ENCODE measurements around the gene CRIP1. TPM values are rescaled to one million over a fixed set of nuclear protein-coding genes. Genes with fewer than 3 reads are reported as not detected.

Gene CRIP1
- polyA plus RNA-seq, 1 donor (not counting 4 experiments of a cell fraction or from before 2014, with no cell fraction given) = 1.7 TPM

DNA sequence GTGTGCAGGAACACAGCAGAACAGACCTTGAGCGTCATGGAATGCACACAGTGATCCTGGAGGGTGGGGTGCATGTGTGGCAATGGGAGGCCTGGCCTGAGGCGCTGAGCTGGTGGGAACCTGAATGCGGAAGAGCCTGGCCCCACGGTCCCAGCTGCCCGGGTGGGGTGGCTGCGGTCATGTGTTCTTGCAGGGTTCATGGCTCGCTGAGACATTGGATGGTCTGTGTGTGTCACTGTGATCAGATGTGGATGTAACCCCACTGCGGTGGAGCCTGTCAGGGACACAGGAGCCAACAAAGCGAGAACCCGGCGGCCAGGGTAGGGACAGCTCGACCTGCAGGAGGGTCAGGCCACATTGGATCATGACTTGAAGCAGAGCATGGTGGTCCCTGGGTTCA, 43.9 kb upstream of the CRIP1 start:
- Histone ChIP-seq H3K27ac (ENCODE audit: control insufficient read depth, insufficient read depth, low read length) (no peak overlapping the region), H4K20me1 (ENCODE audit: control insufficient read depth, extremely low read depth, insufficient read depth, low read length) (peaks cover 15% of the 10 kb centered on the region), H3K4me3 (ENCODE audit: control insufficient read depth in 2 of 3, extremely low read depth in 1 of 3, insufficient read depth in 2 of 3, low read depth in 1 of 3, low read length in 3 of 3) (no peak overlapping the region), H3K4me1 (ENCODE audit: control insufficient read depth, extremely low read depth, insufficient read depth, low read length) (no peaks in the 10 kb centered on the region), H2AFZ (ENCODE audit: control insufficient read depth, low read length) (no peak overlapping the region), H3K36me3 (ENCODE audit: control insufficient read depth in 2 of 2, extremely low read depth in 1 of 2, insufficient read depth in 2 of 2, low read length in 2 of 2) (peaks cover 13 to 28% of the 10 kb centered on the region in 2 experiments), H3K79me2 (ENCODE audit: control insufficient read depth, insufficient read depth, low read length) (peaks cover 35% of the 10 kb centered on the region), H3K4me2 (ENCODE audit: control insufficient read depth, extremely low read depth, insufficient read depth, low read depth, low read length) (no peak overlapping the region), H3K9me1 (ENCODE audit: control insufficient read depth, extremely low read depth, insufficient read depth, low read length) (no peaks in the 10 kb centered on the region), H3K9ac (ENCODE audit: control insufficient read depth, extremely low read depth, insufficient read depth, low read length) (no peak overlapping the region), H3K9me3 (ENCODE audit: control insufficient read depth, low read depth, low read length) (no peaks in the 10 kb centered on the region), H3K27me3 (ENCODE audit: control insufficient read depth, extremely low read depth, insufficient read depth, low read length) (no peaks in the 10 kb centered on the region)
- TF ChIP-seq EZH2 (IDR thresholded peaks at IDR 0.05; ENCODE audit: low read length) = no peak
- dilution Hi-C loops (cut with MboI; ENCODE audit: extremely low pct_ligation_motif_present, low sequenced_read_pairs) = no loop called here
- no peak for FAIRE-seq
- DNase-seq (ENCODE audit: low read depth, low spot score) = no peak

DNA sequence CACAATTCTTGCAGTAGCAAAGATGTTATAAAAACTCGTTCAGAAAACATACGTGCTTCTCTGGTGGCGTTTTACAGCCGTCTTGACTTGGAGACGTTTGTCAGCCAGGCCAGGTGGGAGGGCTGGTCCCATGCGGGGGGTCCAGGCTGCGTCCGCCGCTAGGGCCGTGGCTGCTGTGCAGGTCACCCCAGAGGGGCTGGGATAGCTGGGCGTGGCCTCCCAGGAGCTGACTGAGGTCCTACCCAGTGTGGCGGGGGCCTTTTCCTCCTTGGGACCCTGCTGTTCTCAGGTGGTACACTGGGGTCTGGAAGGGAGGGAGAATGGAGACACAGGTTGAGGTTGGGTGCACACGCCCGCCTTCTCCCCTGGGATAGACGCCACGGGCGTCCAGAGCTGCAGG, 41.8 kb upstream of the CRIP1 start:
- dilution Hi-C loops (cut with MboI; ENCODE audit: extremely low pct_ligation_motif_present, low sequenced_read_pairs) = no loop called here
- H2AFZ ChIP-seq (ENCODE audit: control insufficient read depth, low read length) = no peak overlapping the region
- DNase-seq (ENCODE audit: low read depth, low spot score) (no peak), FAIRE-seq (no peak)
- peaks cover 2% of the 10 kb centered on the region for H4K20me1 ChIP-seq (ENCODE audit: control insufficient read depth, extremely low read depth, insufficient read depth, low read length)
- H3K4me2 ChIP-seq (ENCODE audit: control insufficient read depth, extremely low read depth, insufficient read depth, low read depth, low read length) = no peak overlapping the region
- H3K9me3 ChIP-seq (ENCODE audit: control insufficient read depth, low read depth, low read length) = no peaks in the 10 kb centered on the region
- peaks cover 8 to 19% of the 10 kb centered on the region in 2 experiments for H3K36me3 ChIP-seq (ENCODE audit: control insufficient read depth in 2 of 2, extremely low read depth in 1 of 2, insufficient read depth in 2 of 2, low read length in 2 of 2)
- H3K79me2 ChIP-seq (ENCODE audit: control insufficient read depth, insufficient read depth, low read length) = peaks cover 20% of the 10 kb centered on the region
- H3K27ac ChIP-seq (ENCODE audit: control insufficient read depth, insufficient read depth, low read length) = no peak overlapping the region
- H3K9me1 ChIP-seq (ENCODE audit: control insufficient read depth, extremely low read depth, insufficient read depth, low read length) = no peaks in the 10 kb centered on the region
- H3K27me3 ChIP-seq (ENCODE audit: control insufficient read depth, extremely low read depth, insufficient read depth, low read length) = no peaks in the 10 kb centered on the region
- TF ChIP-seq, protein P1, sequence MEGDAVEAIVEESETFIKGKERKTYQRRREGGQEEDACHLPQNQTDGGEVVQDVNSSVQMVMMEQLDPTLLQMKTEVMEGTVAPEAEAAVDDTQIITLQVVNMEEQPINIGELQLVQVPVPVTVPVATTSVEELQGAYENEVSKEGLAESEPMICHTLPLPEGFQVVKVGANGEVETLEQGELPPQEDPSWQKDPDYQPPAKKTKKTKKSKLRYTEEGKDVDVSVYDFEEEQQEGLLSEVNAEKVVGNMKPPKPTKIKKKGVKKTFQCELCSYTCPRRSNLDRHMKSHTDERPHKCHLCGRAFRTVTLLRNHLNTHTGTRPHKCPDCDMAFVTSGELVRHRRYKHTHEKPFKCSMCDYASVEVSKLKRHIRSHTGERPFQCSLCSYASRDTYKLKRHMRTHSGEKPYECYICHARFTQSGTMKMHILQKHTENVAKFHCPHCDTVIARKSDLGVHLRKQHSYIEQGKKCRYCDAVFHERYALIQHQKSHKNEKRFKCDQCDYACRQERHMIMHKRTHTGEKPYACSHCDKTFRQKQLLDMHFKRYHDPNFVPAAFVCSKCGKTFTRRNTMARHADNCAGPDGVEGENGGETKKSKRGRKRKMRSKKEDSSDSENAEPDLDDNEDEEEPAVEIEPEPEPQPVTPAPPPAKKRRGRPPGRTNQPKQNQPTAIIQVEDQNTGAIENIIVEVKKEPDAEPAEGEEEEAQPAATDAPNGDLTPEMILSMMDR (optimal IDR thresholded peaks at IDR 0.05 in 1 of 3, IDR thresholded peaks at IDR 0.05 in 1 of 3, conservative IDR thresholded peaks at IDR 0.05 in 1 of 3; ENCODE audit: extremely low read depth in 1 of 3, insufficient read depth in 2 of 3, low read length in 3 of 3) = no peak
- no peak for TF ChIP-seq EZH2 (IDR thresholded peaks at IDR 0.05; ENCODE audit: low read length)
- no peak overlapping the region for H3K4me3 ChIP-seq (ENCODE audit: control insufficient read depth in 2 of 3, extremely low read depth in 1 of 3, insufficient read depth in 2 of 3, low read depth in 1 of 3, low read length in 3 of 3)
- no peak overlapping the region for H3K9ac ChIP-seq (ENCODE audit: control insufficient read depth, extremely low read depth, insufficient read depth, low read length)
- no peaks in the 10 kb centered on the region for H3K4me1 ChIP-seq (ENCODE audit: control insufficient read depth, extremely low read depth, insufficient read depth, low read length)

DNA sequence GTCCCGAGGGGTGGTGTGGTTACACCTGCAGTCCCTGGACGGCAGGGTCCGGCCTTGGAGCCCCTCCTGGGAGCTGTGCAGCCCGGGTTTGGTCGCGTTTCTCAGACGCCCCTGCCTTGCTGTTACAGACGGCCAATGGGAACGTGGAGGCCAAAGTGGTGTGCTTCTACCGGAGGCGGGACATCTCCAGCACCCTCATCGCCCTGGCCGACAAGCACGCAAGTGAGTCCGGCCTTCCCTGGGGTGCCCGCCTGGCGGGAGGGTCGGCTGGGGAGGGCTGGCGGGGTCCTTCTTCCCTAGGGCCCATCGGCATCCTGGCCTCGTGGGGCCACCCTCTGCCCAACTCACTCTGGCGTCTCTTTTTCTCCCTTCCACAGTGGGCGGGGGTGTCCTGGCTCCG, 41.4 kb upstream of the CRIP1 start:
- H3K9me3 ChIP-seq (ENCODE audit: control insufficient read depth, low read depth, low read length) = no peaks in the 10 kb centered on the region
- peaks cover 16% of the 10 kb centered on the region for H3K79me2 ChIP-seq (ENCODE audit: control insufficient read depth, insufficient read depth, low read length)
- no peak for DNase-seq (ENCODE audit: low read depth, low spot score)
- dilution Hi-C loops (cut with MboI; ENCODE audit: extremely low pct_ligation_motif_present, low sequenced_read_pairs) = no loop called here
- no peak overlapping the region for H3K4me3 ChIP-seq (ENCODE audit: control insufficient read depth in 2 of 3, extremely low read depth in 1 of 3, insufficient read depth in 2 of 3, low read depth in 1 of 3, low read length in 3 of 3)
- peaks cover 2% of the 10 kb centered on the region for H4K20me1 ChIP-seq (ENCODE audit: control insufficient read depth, extremely low read depth, insufficient read depth, low read length)
- H3K27me3 ChIP-seq (ENCODE audit: control insufficient read depth, extremely low read depth, insufficient read depth, low read length) = no peaks in the 10 kb centered on the region
- H3K9me1 ChIP-seq (ENCODE audit: control insufficient read depth, extremely low read depth, insufficient read depth, low read length) = no peaks in the 10 kb centered on the region
- no peaks in the 10 kb centered on the region for H3K4me1 ChIP-seq (ENCODE audit: control insufficient read depth, extremely low read depth, insufficient read depth, low read length)
- TF ChIP-seq, protein P1 (optimal IDR thresholded peaks at IDR 0.05 in 1 of 3, IDR thresholded peaks at IDR 0.05 in 1 of 3, conservative IDR thresholded peaks at IDR 0.05 in 1 of 3; ENCODE audit: extremely low read depth in 1 of 3, insufficient read depth in 2 of 3, low read length in 3 of 3) = no peak
- no peak for TF ChIP-seq EZH2 (IDR thresholded peaks at IDR 0.05; ENCODE audit: low read length)
- no peak overlapping the region for H2AFZ ChIP-seq (ENCODE audit: control insufficient read depth, low read length)
- no peak for FAIRE-seq
- no peak overlapping the region for H3K27ac ChIP-seq (ENCODE audit: control insufficient read depth, insufficient read depth, low read length)
- no peak overlapping the region for H3K4me2 ChIP-seq (ENCODE audit: control insufficient read depth, extremely low read depth, insufficient read depth, low read depth, low read length)
- no peak overlapping the region for H3K9ac ChIP-seq (ENCODE audit: control insufficient read depth, extremely low read depth, insufficient read depth, low read length)
- H3K36me3 ChIP-seq (ENCODE audit: control insufficient read depth in 2 of 2, extremely low read depth in 1 of 2, insufficient read depth in 2 of 2, low read length in 2 of 2) = peaks cover 13 to 20% of the 10 kb centered on the region in 2 experiments

Data from keratinocyte (primary cell).